OCI-LY3 (cell line): Measurements from ENCODE around the gene C1orf232.

Experiments
- CTCF ChIP-seq: fragments of 200-600, 300-600 bp; sonication (generic); IDR thresholded peaks from 2 replicates; pipeline ENCODE4 v1.5.1; 2014; ENCODE audit warnings: antibody characterized with exemption, low read length, low read depth
- EZH2phosphoT487 ChIP-seq: fragments of 200-600 bp; shearing (Covaris generic); IDR thresholded peaks from 2 replicates; pipeline ENCODE4 v1.6.1; 2018; ENCODE audit warnings: antibody characterized with exemption, mixed run types, low read depth

DNA sequence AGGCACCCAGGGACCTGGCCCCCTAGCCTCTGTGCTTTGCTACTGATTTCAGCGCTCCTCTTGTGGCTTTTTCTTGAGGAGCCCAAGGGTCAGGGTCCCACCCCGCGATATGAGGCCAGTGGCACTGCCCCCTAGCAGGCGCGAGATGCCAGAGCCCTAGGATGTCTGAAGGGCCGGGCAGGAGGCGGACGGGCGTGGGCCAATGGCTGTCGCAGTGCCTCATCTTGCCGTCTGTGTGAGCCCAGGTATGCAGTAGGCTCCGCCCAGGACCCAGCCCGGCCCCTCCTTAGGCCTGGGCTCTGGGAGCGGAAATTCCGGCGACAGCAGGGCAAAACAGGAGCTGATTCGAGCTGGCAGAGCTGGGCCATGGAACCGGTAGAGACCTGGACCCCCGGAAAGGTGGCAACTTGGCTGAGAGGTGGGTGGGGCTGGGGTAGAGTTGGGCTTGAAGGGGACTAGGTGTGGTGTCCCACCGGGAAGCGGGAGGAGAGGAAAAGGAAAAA is 8.5 kb upstream of the C1orf232 start, which contains the start of gene CNKSR1:
- no peak for TF ChIP-seq CTCF
- no peak for TF ChIP-seq EZH2phosphoT487
